ENCODE measurements around the gene RFC1.
"Not testable (repeated sequence)": the region's sequence is repeated elsewhere in the genome, so short reads cannot be mapped to it uniquely, and the experiment has no call there.

The RFC1 gene

GRCh38 chr4:39365830-39366771 is at the start of gene RFC1:
Gene RFC1 (minus strand): TSS chr4:39366362. CDS start chr4:39366241, 121 bp downstream.
- no peak for TF ChIP-seq CTCF (IDR thresholded peaks at IDR 0.05; ENCODE audit: poor library complexity, severe bottlenecking)
- H3K27ac ChIP-seq (ENCODE audit: poor library complexity, severe bottlenecking) = peak within 1 kb of the TSS; percentile 59
- peak; percentile 93 for ATAC-seq (ENCODE audit: low read depth)
- peak within 1 kb of the TSS; percentile 92 for H3K4me3 ChIP-seq (ENCODE audit: severe bottlenecking)
- DNase-seq (ENCODE audit: low spot score) = peak; percentile 91
- H3K4me1 ChIP-seq (ENCODE audit: insufficient read depth, poor library complexity, severe bottlenecking) = peaks cover 15% of the 10 kb centered on the region
- no peaks in the 10 kb centered on the region for H3K27me3 ChIP-seq (ENCODE audit: insufficient read depth, poor library complexity, severe bottlenecking)
- H3K36me3 ChIP-seq (ENCODE audit: low read depth) = peaks cover 24% of the 10 kb centered on the region
- H3K9me3 ChIP-seq (ENCODE audit: severe bottlenecking) = no peaks in the 10 kb centered on the region

DNA sequence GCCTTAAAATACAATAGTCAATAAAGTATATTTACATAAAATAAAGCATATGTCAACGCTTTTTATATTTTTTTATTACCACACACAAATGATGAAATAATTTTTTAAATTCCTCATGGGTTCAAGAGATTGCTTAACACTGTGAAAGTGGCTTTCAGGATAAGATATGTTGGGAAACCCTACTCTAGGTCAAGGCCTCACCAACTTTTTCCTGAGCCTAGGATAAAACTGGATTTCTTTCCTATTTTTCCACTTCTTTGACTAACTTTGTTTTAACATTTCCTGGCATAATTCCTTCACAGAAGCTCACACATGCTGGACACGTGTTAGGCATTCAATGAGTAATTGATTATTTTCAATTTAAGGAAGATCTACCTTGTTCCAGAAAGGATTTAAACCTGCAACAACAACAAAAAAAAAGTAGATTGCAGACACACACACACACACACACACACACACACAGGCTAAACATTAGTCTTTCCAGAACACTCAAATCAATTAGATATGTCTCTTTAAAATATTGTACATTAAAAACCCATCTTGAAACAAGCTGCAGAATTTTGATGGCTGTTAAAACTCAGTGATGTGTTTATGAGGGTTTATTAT is 49.6 kb upstream of the RFC1 start:
- ATAC-seq (ENCODE audit: low read depth) (no peak), DNase-seq (ENCODE audit: low spot score) (no peak)
- no peaks in the 10 kb centered on the region for H3K36me3 ChIP-seq (ENCODE audit: low read depth)
- no peaks in the 10 kb centered on the region for H3K4me1 ChIP-seq (ENCODE audit: insufficient read depth, poor library complexity, severe bottlenecking)
- no peak overlapping the region for H3K4me3 ChIP-seq (ENCODE audit: severe bottlenecking)
- TF ChIP-seq CTCF (IDR thresholded peaks at IDR 0.05; ENCODE audit: poor library complexity, severe bottlenecking) = no peak
- no peak overlapping the region for H3K27ac ChIP-seq (ENCODE audit: poor library complexity, severe bottlenecking)
- H3K27me3 ChIP-seq (ENCODE audit: insufficient read depth, poor library complexity, severe bottlenecking) = no peaks in the 10 kb centered on the region
- no peaks in the 10 kb centered on the region for H3K9me3 ChIP-seq (ENCODE audit: severe bottlenecking)

DNA sequence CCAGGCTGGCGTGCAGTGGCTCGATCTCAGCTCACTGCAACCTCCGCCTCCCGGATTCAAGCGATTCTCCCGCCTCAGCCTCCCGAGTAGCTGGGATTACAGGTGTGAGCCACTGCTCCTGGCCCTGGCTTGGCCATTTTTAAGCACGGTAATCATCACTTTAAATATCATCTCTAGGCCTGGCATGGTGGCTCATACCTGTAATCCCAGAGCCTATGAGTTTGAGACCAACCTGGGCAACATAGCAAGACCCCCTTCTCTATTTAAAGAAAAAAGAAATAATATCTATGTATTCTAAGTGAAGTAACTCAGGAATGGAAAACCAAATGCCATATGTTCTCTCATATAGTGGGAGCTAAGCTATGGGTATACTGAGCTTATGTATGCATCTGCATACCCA is 45.4 kb upstream of the RFC1 start:
- H3K27me3 ChIP-seq (ENCODE audit: insufficient read depth, poor library complexity, severe bottlenecking); H3K9me3 ChIP-seq (ENCODE audit: severe bottlenecking); H3K4me1 ChIP-seq (ENCODE audit: insufficient read depth, poor library complexity, severe bottlenecking); H3K27ac ChIP-seq (ENCODE audit: poor library complexity, severe bottlenecking); H3K4me3 ChIP-seq (ENCODE audit: severe bottlenecking); ATAC-seq (ENCODE audit: low read depth); DNase-seq (ENCODE audit: low spot score); H3K36me3 ChIP-seq (ENCODE audit: low read depth): not testable (repeated sequence)

DNA sequence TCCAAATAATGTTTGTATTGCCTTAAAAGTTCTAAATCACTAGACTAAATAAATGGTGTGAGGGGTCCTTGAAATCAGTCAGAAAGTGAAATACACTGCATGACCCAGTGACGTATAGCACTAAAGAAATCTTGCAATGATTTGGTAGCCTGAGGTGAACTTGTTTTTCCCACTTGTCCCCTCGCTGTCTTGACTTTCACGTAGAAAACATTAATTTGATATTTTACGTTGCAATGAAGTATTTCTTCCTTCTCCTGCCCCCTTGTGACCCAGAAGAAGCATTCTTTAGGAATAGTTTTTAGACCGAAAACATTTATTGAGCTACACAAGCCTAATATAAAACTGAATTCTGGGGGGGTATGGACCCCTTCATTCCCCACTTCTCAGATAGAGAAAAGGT is 44.3 kb upstream of the RFC1 start:
- Histone ChIP-seq H3K4me3 (ENCODE audit: severe bottlenecking) (no peak overlapping the region), H3K9me3 (ENCODE audit: severe bottlenecking) (no peaks in the 10 kb centered on the region), H3K27ac (ENCODE audit: poor library complexity, severe bottlenecking) (no peak overlapping the region), H3K27me3 (ENCODE audit: insufficient read depth, poor library complexity, severe bottlenecking) (no peaks in the 10 kb centered on the region), H3K4me1 (ENCODE audit: insufficient read depth, poor library complexity, severe bottlenecking) (no peaks in the 10 kb centered on the region), H3K36me3 (ENCODE audit: low read depth) (no peaks in the 10 kb centered on the region)
- peak; percentile 38 for TF ChIP-seq CTCF (IDR thresholded peaks at IDR 0.05; ENCODE audit: poor library complexity, severe bottlenecking)
- DNase-seq (ENCODE audit: low spot score) (no peak), ATAC-seq (ENCODE audit: low read depth) (no peak)

GRCh38 chr4:39407584-39407885 is 41.4 kb upstream of the RFC1 start:
- Histone ChIP-seq H3K4me1 (ENCODE audit: insufficient read depth, poor library complexity, severe bottlenecking) (no peaks in the 10 kb centered on the region), H3K9me3 (ENCODE audit: severe bottlenecking) (no peaks in the 10 kb centered on the region), H3K27me3 (ENCODE audit: insufficient read depth, poor library complexity, severe bottlenecking) (no peaks in the 10 kb centered on the region), H3K4me3 (ENCODE audit: severe bottlenecking) (no peak overlapping the region), H3K27ac (ENCODE audit: poor library complexity, severe bottlenecking) (no peak overlapping the region), H3K36me3 (ENCODE audit: low read depth) (no peaks in the 10 kb centered on the region)
- no peak for TF ChIP-seq CTCF (IDR thresholded peaks at IDR 0.05; ENCODE audit: poor library complexity, severe bottlenecking)
- DNase-seq (ENCODE audit: low spot score) = no peak
- ATAC-seq (ENCODE audit: low read depth) = no peak

Data from RWPE2 (cell line).